Breast epithelium (tissue), 3 donors: ENCODE data around the gene UBN2.

Experiments used
- POLR2A ChIP-seq: fragments of 450-650 bp; IDR thresholded peaks from one replicate; pipeline ENCODE4 v1.6.1; 2016; ENCODE audit warnings: antibody characterized with exemption, mild to moderate bottlenecking, moderate library complexity
- TF ChIP-seq, protein P1 (sequence below), 3 donors: fragments of 450-650 bp; IDR thresholded peaks; one replicate each; pipeline ENCODE4 v1.5.1; 2016 to 2017; ENCODE audit warnings: antibody characterized with exemption in 3 of 3, mild to moderate bottlenecking in 3 of 3, moderate library complexity in 3 of 3

DNA sequence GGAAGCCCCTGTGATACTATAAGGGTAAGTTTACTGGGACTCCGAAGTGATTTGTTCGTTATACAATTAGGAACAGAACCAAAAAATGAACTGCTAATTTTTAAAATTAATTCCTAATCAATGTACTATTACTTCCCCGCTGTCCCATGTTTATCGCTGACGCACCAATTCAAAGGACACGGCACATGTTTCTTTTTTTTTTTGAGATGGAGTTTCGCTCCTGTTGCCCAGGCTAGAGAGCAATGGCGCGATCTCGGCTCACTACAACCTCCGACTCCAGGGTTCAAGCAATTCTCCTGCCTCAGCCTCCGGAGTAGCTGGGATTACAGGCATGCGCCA lies 108.6 kb downstream of the UBN2 start:
- TF ChIP-seq, protein P1, sequence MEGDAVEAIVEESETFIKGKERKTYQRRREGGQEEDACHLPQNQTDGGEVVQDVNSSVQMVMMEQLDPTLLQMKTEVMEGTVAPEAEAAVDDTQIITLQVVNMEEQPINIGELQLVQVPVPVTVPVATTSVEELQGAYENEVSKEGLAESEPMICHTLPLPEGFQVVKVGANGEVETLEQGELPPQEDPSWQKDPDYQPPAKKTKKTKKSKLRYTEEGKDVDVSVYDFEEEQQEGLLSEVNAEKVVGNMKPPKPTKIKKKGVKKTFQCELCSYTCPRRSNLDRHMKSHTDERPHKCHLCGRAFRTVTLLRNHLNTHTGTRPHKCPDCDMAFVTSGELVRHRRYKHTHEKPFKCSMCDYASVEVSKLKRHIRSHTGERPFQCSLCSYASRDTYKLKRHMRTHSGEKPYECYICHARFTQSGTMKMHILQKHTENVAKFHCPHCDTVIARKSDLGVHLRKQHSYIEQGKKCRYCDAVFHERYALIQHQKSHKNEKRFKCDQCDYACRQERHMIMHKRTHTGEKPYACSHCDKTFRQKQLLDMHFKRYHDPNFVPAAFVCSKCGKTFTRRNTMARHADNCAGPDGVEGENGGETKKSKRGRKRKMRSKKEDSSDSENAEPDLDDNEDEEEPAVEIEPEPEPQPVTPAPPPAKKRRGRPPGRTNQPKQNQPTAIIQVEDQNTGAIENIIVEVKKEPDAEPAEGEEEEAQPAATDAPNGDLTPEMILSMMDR (IDR thresholded peaks at IDR 0.05) = no peak
- TF ChIP-seq POLR2A = no peak
